HepG2 (cell line): ENCODE data around the gene NOL4L. TPM values are rescaled to one million over a fixed set of nuclear protein-coding genes. Genes with fewer than 3 reads are reported as not detected.

Source experiments
- CAMTA2 ChIP-seq: sonication (generic); formaldehyde crosslinking; IDR thresholded peaks from 2 replicates; pipeline ENCODE4 v1.4.0; 2020; ENCODE audit warnings: mild to moderate bottlenecking, missing genetic modification reagents, borderline replicate concordance
- CENPX ChIP-seq: sonication (generic); formaldehyde crosslinking; IDR thresholded peaks from 2 replicates; pipeline ENCODE4 v1.9.0; 2021; ENCODE audit warnings: mild to moderate bottlenecking, missing genetic modification reagents, moderate library complexity
- FOSL2 ChIP-seq: sonication (generic); formaldehyde crosslinking; IDR thresholded peaks from 2 replicates; pipeline ENCODE4 v1.4.0; 2020; ENCODE audit warnings: missing genetic modification reagents
- GATAD1 ChIP-seq: IDR thresholded peaks from 2 replicates; pipeline ENCODE4 v1.6.1; 2016; ENCODE audit warnings: missing genetic modification reagents, missing compliant biosample characterization
- GLI4 ChIP-seq: sonication (generic); formaldehyde crosslinking; IDR thresholded peaks from 2 replicates; pipeline ENCODE4 v1.5.1; 2020; ENCODE audit warnings: missing genetic modification reagents, mild to moderate bottlenecking, moderate library complexity, borderline replicate concordance
- KLF6 ChIP-seq: IDR thresholded peaks from 2 replicates; pipeline ENCODE4 v1.8.0; 2016; ENCODE audit warnings: missing biosample characterization, missing genetic modification reagents
- LCORL ChIP-seq, 2 experiments: fragments of 450-650 bp in 1 of 2; sonication (generic) in 1 of 2; formaldehyde crosslinking in 1 of 2; IDR thresholded peaks; 2 replicates each; pipeline versions ENCODE4 v1.5.0 to v1.6.1; 2017 to 2020; ENCODE audit warnings: antibody characterized with exemption in 1 of 2, missing genetic modification reagents in 1 of 2
- MEIS1 ChIP-seq: sonication (generic); formaldehyde crosslinking; IDR thresholded peaks from 2 replicates; pipeline ENCODE4 v1.9.0; 2021; ENCODE audit warnings: mild to moderate bottlenecking, missing genetic modification reagents, moderate library complexity, borderline replicate concordance
- PLRG1 ChIP-seq: fragments of 450-650 bp; conservative IDR thresholded peaks from 2 replicates; pipeline ENCODE4 v1.6.1; 2016
- REPIN1 ChIP-seq: sonication (generic); formaldehyde crosslinking; IDR thresholded peaks from 2 replicates; pipeline ENCODE4 v1.8.0; 2022; ENCODE audit warnings: missing genetic modification reagents, low read depth, mild to moderate bottlenecking, borderline replicate concordance
- TCF12 ChIP-seq, 2 experiments: fragments of 450-650 bp in 1 of 2; sonication (generic) in 1 of 2; formaldehyde crosslinking in 1 of 2; IDR thresholded peaks; 2 replicates each; pipeline versions ENCODE4 v1.6.1 to v1.8.0; 2017 to 2022; ENCODE audit warnings: antibody characterized with exemption in 1 of 2, mild to moderate bottlenecking in 1 of 2, missing genetic modification reagents in 1 of 2, moderate library complexity in 1 of 2
- ZBTB4 ChIP-seq: sonication (generic); formaldehyde crosslinking; IDR thresholded peaks from 2 replicates; pipeline ENCODE4 v1.4.0; 2020; ENCODE audit warnings: missing genetic modification reagents, mild to moderate bottlenecking, borderline replicate concordance
- ZNF605 ChIP-seq: sonication (generic); formaldehyde crosslinking; IDR thresholded peaks from 2 replicates; pipeline ENCODE4 v1.8.0; 2022; ENCODE audit warnings: mild to moderate bottlenecking, missing genetic modification reagents
- ZSCAN30 ChIP-seq: sonication (generic); formaldehyde crosslinking; IDR thresholded peaks from 2 replicates; pipeline ENCODE4 v1.5.0; 2020; ENCODE audit warnings: mild to moderate bottlenecking, missing genetic modification reagents
- polyA plus RNA-seq, 8 experiments: library from polyadenylated mRNA; depleted of rRNA in 3 of 8; stranded (reverse) in 7 of 8; unstranded in 1 of 8; fragments of >200 nt; fragmentation: Illumina TruSeq in 4 of 8; extraction: Trizol in 4 of 8; gene quantifications; 2 replicates each; pipeline versions ENCODE4 v1.2.1 to v1.2.3, GENCODE V29; 2011 to 2016; ENCODE audit warnings: low read depth in 4 of 8, missing spikeins in 1 of 8, mixed read lengths in 1 of 8; ENCODE audit not compliant: insufficient read depth in 1 of 8
- total RNA-seq, 5 experiments: library from RNA; depleted of rRNA; stranded (reverse); fragments of >200 nt; fragmentation: Illumina TruSeq; extraction: Trizol; gene quantifications; 2 replicates each; pipeline ENCODE4 v1.2.3, GENCODE V29; 2016; ENCODE audit warnings: low read depth in 1 of 5
- TF ChIP-seq, protein P1 (sequence below): sonication (generic); formaldehyde crosslinking; IDR thresholded peaks from 2 replicates; pipeline ENCODE4 v1.8.1; 2023; ENCODE audit warnings: mild to moderate bottlenecking, missing genetic modification reagents
- TF ChIP-seq, protein P2 (sequence below): sonication (generic); formaldehyde crosslinking; IDR thresholded peaks from 2 replicates; pipeline ENCODE4 v1.4.0; 2020; ENCODE audit warnings: missing genetic modification reagents, borderline replicate concordance
- TF ChIP-seq, protein P3 (sequence below): sonication (generic); formaldehyde crosslinking; IDR thresholded peaks from 2 replicates; pipeline ENCODE4 v1.8.0; 2022; ENCODE audit warnings: mild to moderate bottlenecking, missing genetic modification reagents, moderate library complexity

NOL4L gene
- total and polyA plus RNA-seq, 2 of the 13 experiments (the other 11 are each of a cell fraction or from before 2014, with no cell fraction given), result 16.6 to 35.4 TPM

- TF ChIP-seq GLI4 (CRISPR knock-in tag) (0 out of 2 replicates have a peak, but pooled peaks have one; percentile 59), CENPX (CRISPR knock-in tag) (no peak), ZSCAN30 (no peak), MEIS1 (CRISPR knock-in tag) (peak; percentile 28; the same call in 1 of the 2 replicates), TCF12 (IDR thresholded peaks at IDR 0.05) (no peak), TCF12 (CRISPR knock-in tag; IDR thresholded peaks at IDR 0.05) (peak; percentile 63), LCORL (IDR thresholded peaks at IDR 0.05) (no peak), LCORL (CRISPR knock-in tag; IDR thresholded peaks at IDR 0.05) (peak; percentile 82; the same call in 1 of the 2 replicates), REPIN1 (CRISPR knock-in tag) (0 out of 2 replicates have a peak, but pooled peaks have one; percentile 44), KLF6 (CRISPR knock-in tag) (no peak), CAMTA2 (peak; percentile 81), FOSL2 (CRISPR knock-in tag) (peak; percentile 44), ZNF605 (CRISPR knock-in tag) (peak; percentile 81), GATAD1 (CRISPR knock-in tag) (peak; percentile 50; the same call in 1 of the 2 replicates), PLRG1 (no peak), ZBTB4 (CRISPR knock-in tag) (no peak)
- TF ChIP-seq, protein P1, sequence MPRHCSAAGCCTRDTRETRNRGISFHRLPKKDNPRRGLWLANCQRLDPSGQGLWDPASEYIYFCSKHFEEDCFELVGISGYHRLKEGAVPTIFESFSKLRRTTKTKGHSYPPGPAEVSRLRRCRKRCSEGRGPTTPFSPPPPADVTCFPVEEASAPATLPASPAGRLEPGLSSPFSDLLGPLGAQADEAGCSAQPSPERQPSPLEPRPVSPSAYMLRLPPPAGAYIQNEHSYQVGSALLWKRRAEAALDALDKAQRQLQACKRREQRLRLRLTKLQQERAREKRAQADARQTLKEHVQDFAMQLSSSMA (CRISPR knock-in tag), result no peak
- TF ChIP-seq, protein P2, sequence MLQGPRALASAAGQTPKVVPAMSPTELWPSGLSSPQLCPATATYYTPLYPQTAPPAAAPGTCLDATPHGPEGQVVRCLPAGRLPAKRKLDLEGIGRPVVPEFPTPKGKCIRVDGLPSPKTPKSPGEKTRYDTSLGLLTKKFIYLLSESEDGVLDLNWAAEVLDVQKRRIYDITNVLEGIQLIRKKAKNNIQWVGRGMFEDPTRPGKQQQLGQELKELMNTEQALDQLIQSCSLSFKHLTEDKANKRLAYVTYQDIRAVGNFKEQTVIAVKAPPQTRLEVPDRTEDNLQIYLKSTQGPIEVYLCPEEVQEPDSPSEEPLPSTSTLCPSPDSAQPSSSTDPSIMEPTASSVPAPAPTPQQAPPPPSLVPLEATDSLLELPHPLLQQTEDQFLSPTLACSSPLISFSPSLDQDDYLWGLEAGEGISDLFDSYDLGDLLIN, result no peak
- TF ChIP-seq, protein P3, sequence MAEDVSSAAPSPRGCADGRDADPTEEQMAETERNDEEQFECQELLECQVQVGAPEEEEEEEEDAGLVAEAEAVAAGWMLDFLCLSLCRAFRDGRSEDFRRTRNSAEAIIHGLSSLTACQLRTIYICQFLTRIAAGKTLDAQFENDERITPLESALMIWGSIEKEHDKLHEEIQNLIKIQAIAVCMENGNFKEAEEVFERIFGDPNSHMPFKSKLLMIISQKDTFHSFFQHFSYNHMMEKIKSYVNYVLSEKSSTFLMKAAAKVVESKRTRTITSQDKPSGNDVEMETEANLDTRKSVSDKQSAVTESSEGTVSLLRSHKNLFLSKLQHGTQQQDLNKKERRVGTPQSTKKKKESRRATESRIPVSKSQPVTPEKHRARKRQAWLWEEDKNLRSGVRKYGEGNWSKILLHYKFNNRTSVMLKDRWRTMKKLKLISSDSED (CRISPR knock-in tag), result no peak
Measured at GRCh38 chr20:32483351-32484224, 101.5 kb downstream of the NOL4L start (continued).
